ENCODE results near the gene HDHD3. TPM values are rescaled to one million over a fixed set of nuclear protein-coding genes. Genes with fewer than 3 reads are reported as not detected.
"Not testable (repeated sequence)": the region's sequence is repeated elsewhere in the genome, so short reads cannot be mapped to it uniquely, and the experiment has no call there.

The HDHD3 gene
- total RNA-seq, 1 donor from 2014 or later = 8.8 TPM

- Mint-ChIP-seq H3K9me3 (ENCODE audit: unreplicated experiment) (no peaks in the 10 kb centered on the region), H3K36me3 (ENCODE audit: low read depth, unreplicated experiment) (peaks cover 19% of the 10 kb centered on the region), H3K27me3 (ENCODE audit: low read depth, unreplicated experiment) (no peaks in the 10 kb centered on the region), H3K4me1 (ENCODE audit: low read depth, unreplicated experiment) (no peaks in the 10 kb centered on the region), H3K4me3 (ENCODE audit: unreplicated experiment) (no peak overlapping the region), H3K27ac (ENCODE audit: unreplicated experiment) (no peak overlapping the region)
- H3K27me3 ChIP-seq (ENCODE audit: insufficient read depth, low read length) = no peaks in the 10 kb centered on the region
- H3K9ac ChIP-seq (ENCODE audit: low read length) = no peak overlapping the region
- no peak overlapping the region for H3K4me2 ChIP-seq (ENCODE audit: low read length)
- H3K4me3 ChIP-seq (ENCODE audit: insufficient read depth, low read depth, low read length) = no peak overlapping the region
- no peak overlapping the region for H2AFZ ChIP-seq (ENCODE audit: low read depth, low read length)
- no peak overlapping the region for H3K27ac ChIP-seq (ENCODE audit: low read depth, low read length)
- no peaks in the 10 kb centered on the region for H3K4me1 ChIP-seq (ENCODE audit: insufficient read depth, low read length)
- DNase-seq (ENCODE audit: low read depth) = no peak
- H4K20me1 ChIP-seq (ENCODE audit: insufficient read depth, low read length) = no peaks in the 10 kb centered on the region
- no peaks in the 10 kb centered on the region for H3K79me2 ChIP-seq (ENCODE audit: insufficient read depth, low read length)
- H3K36me3 ChIP-seq (ENCODE audit: insufficient read depth, low read length) = peaks cover 5% of the 10 kb centered on the region
- TF ChIP-seq EZH2 (IDR thresholded peaks at IDR 0.05; ENCODE audit: insufficient read depth, low read length) = no peak
- TF ChIP-seq, protein P1, sequence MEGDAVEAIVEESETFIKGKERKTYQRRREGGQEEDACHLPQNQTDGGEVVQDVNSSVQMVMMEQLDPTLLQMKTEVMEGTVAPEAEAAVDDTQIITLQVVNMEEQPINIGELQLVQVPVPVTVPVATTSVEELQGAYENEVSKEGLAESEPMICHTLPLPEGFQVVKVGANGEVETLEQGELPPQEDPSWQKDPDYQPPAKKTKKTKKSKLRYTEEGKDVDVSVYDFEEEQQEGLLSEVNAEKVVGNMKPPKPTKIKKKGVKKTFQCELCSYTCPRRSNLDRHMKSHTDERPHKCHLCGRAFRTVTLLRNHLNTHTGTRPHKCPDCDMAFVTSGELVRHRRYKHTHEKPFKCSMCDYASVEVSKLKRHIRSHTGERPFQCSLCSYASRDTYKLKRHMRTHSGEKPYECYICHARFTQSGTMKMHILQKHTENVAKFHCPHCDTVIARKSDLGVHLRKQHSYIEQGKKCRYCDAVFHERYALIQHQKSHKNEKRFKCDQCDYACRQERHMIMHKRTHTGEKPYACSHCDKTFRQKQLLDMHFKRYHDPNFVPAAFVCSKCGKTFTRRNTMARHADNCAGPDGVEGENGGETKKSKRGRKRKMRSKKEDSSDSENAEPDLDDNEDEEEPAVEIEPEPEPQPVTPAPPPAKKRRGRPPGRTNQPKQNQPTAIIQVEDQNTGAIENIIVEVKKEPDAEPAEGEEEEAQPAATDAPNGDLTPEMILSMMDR (IDR thresholded peaks at IDR 0.05; ENCODE audit: insufficient read depth, low read depth, low read length) = no peak
- H3K9me3 ChIP-seq (ENCODE audit: insufficient read depth, low read depth, low read length) = no peaks in the 10 kb centered on the region
- FAIRE-seq = no peak
Measured at GRCh38 chr9:113386571-113387393, 10.0 kb upstream of the HDHD3 start.

DNA sequence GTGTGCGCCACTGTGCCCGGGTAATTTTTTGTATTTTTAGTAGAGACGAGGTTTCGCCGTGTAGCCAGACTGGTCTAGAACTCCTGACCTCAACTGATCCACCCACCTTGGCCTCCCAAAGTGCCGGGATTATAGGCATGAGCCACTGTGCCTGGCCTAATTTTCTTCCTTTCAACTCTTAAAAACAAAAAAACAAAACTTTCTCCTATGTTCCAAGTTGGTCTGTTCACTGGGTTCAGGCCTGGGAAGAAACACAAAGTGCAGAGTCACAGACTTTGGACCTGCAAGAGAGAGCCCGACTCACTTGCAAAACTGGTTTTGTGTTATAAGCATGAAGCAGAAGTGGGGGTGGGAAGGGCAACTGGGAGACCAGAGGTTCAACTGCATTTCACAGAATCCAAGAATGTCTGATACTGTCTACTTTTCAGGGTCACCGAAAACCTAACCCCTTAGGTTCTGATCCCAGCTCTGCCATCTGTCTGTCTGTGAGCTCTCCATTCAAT lies 5.2 kb upstream of the HDHD3 start:
- H4K20me1 ChIP-seq (ENCODE audit: insufficient read depth, low read length) = no peaks in the 10 kb centered on the region
- H3K79me2 ChIP-seq (ENCODE audit: insufficient read depth, low read length) = no peaks in the 10 kb centered on the region
- H3K4me2 ChIP-seq (ENCODE audit: low read length) = no peak overlapping the region
- no peak overlapping the region for H2AFZ ChIP-seq (ENCODE audit: low read depth, low read length)
- no peaks in the 10 kb centered on the region for H3K9me3 Mint-ChIP-seq (ENCODE audit: unreplicated experiment)
- DNase-seq (ENCODE audit: low read depth) (no peak), FAIRE-seq (no peak)
- TF ChIP-seq EZH2 (IDR thresholded peaks at IDR 0.05; ENCODE audit: insufficient read depth, low read length) = no peak
- TF ChIP-seq, protein P1 (IDR thresholded peaks at IDR 0.05; ENCODE audit: insufficient read depth, low read depth, low read length) = no peak
- no peak overlapping the region for H3K4me3 Mint-ChIP-seq (ENCODE audit: unreplicated experiment)
- no peaks in the 10 kb centered on the region for H3K27me3 ChIP-seq (ENCODE audit: insufficient read depth, low read length)
- H3K9me3 ChIP-seq (ENCODE audit: insufficient read depth, low read depth, low read length) = no peaks in the 10 kb centered on the region
- H3K36me3 Mint-ChIP-seq (ENCODE audit: low read depth, unreplicated experiment) = peaks cover 7% of the 10 kb centered on the region
- no peak overlapping the region for H3K4me3 ChIP-seq (ENCODE audit: insufficient read depth, low read depth, low read length)
- no peak overlapping the region for H3K27ac Mint-ChIP-seq (ENCODE audit: unreplicated experiment)
- no peaks in the 10 kb centered on the region for H3K27me3 Mint-ChIP-seq (ENCODE audit: low read depth, unreplicated experiment)
- peaks cover 3% of the 10 kb centered on the region for H3K4me1 Mint-ChIP-seq (ENCODE audit: low read depth, unreplicated experiment)
- H3K9ac ChIP-seq (ENCODE audit: low read length) = no peak overlapping the region
- no peaks in the 10 kb centered on the region for H3K36me3 ChIP-seq (ENCODE audit: insufficient read depth, low read length)
- H3K27ac ChIP-seq (ENCODE audit: low read depth, low read length) = no peak overlapping the region
- H3K4me1 ChIP-seq (ENCODE audit: insufficient read depth, low read length) = no peaks in the 10 kb centered on the region

DNA sequence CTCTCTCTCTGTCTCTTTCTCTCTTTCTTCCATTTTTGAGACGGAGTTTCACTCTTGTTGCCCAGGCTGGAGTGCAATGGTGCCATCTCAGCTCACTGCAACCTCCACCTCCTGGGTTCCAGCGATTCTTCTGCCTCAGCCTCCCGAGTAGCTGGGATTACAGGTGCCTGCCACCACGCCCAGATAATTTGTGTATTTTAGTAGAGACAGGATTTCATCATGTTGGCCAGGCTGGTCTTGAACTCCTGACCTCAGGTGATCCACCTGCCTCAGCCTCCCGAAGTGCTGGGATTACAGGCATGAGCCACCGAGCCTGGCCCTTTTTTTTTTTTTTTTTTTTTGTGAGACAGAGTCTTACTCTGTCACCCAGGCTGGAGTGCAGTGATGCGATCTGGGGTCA lies 4.7 kb upstream of the HDHD3 start:
- H3K27ac Mint-ChIP-seq (ENCODE audit: unreplicated experiment); H3K27ac ChIP-seq (ENCODE audit: low read depth, low read length); H3K36me3 Mint-ChIP-seq (ENCODE audit: low read depth, unreplicated experiment); H3K4me1 ChIP-seq (ENCODE audit: insufficient read depth, low read length); H4K20me1 ChIP-seq (ENCODE audit: insufficient read depth, low read length); DNase-seq (ENCODE audit: low read depth); FAIRE-seq; H3K79me2 ChIP-seq (ENCODE audit: insufficient read depth, low read length); H3K27me3 Mint-ChIP-seq (ENCODE audit: low read depth, unreplicated experiment); H2AFZ ChIP-seq (ENCODE audit: low read depth, low read length); H3K27me3 ChIP-seq (ENCODE audit: insufficient read depth, low read length); H3K4me3 Mint-ChIP-seq (ENCODE audit: unreplicated experiment); H3K36me3 ChIP-seq (ENCODE audit: insufficient read depth, low read length); H3K4me1 Mint-ChIP-seq (ENCODE audit: low read depth, unreplicated experiment); H3K9ac ChIP-seq (ENCODE audit: low read length); H3K4me3 ChIP-seq (ENCODE audit: insufficient read depth, low read depth, low read length); H3K4me2 ChIP-seq (ENCODE audit: low read length); H3K9me3 ChIP-seq (ENCODE audit: insufficient read depth, low read depth, low read length); H3K9me3 Mint-ChIP-seq (ENCODE audit: unreplicated experiment): not testable (repeated sequence)
